Measurements from ENCODE around the gene ARG2. TPM values are rescaled to one million over a fixed set of nuclear protein-coding genes. Genes with fewer than 3 reads are reported as not detected.

The ARG2 gene
- total RNA-seq, 1 experiment from 2014 or later, result 35.2 TPM

GRCh38 chr14:67602995-67603545, 16.6 kb upstream of the ARG2 start:
- TF ChIP-seq CTCF (conservative IDR thresholded peaks at IDR 0.05), result no peak
- Mint-ChIP-seq H3K36me3 (ENCODE audit: insufficient read depth in 1 of 3, low read depth in 3 of 3) (no peaks in the 10 kb centered on the region), H3K4me1 (peaks cover 12 to 15% of the 10 kb centered on the region in 2 experiments), H3K27me3 (ENCODE audit: low read depth) (peaks cover 89% of the 10 kb centered on the region), H3K4me3 (no peak overlapping the region), H3K9me3 (no peaks in the 10 kb centered on the region; a peak in 2 of 5 replicates), H3K27ac (no peak overlapping the region)
- Histone ChIP-seq H3K56ac (ENCODE audit: insufficient read length, low read depth, low read length) (no peak overlapping the region), H3K79me2 (ENCODE audit: insufficient read depth, low read length) (no peaks in the 10 kb centered on the region), H3K9ac (ENCODE audit: extremely low read depth, insufficient read length, low read length) (no peak overlapping the region), H2BK12ac (ENCODE audit: insufficient read length, low read depth, low read length) (no peak overlapping the region), H3K27ac (ENCODE audit: insufficient read length, low read depth, low read length) (no peak overlapping the region), H3K4me2 (ENCODE audit: insufficient read depth, insufficient read length, low read length) (no peak overlapping the region), H3K27me3 (ENCODE audit: insufficient read depth, low read length) (peaks cover 24% of the 10 kb centered on the region; the same call in 1 of the 2 replicates), H3T11ph (ENCODE audit: low read length) (no peak overlapping the region), H4K91ac (ENCODE audit: insufficient read length, low read depth, low read length) (no peak overlapping the region), H3K18ac (ENCODE audit: insufficient read length, low read depth, low read length) (no peak overlapping the region), H2BK5ac (ENCODE audit: insufficient read length, low read length) (no peak overlapping the region), H4K20me1 (ENCODE audit: control insufficient read depth, insufficient read depth, insufficient read length) (no peaks in the 10 kb centered on the region), H3K79me1 (ENCODE audit: insufficient read depth, low read depth, low read length, poor library complexity, severe bottlenecking) (no peaks in the 10 kb centered on the region), H3K4me1 (ENCODE audit: insufficient read depth, low read length) (no peaks in the 10 kb centered on the region), H2BK20ac (ENCODE audit: low read depth, low read length, poor library complexity, severe bottlenecking) (no peak overlapping the region), H3K4ac (ENCODE audit: low read depth, low read length) (no peak overlapping the region), H3K9me3 (ENCODE audit: control insufficient read depth, low read depth, low read length) (no peaks in the 10 kb centered on the region), H3K14ac (ENCODE audit: insufficient read depth, low read length) (no peak overlapping the region), H2BK120ac (ENCODE audit: low read depth, low read length, poor library complexity, severe bottlenecking) (no peak overlapping the region), H3K23me2 (ENCODE audit: insufficient read length, low read depth, low read length, poor library complexity, severe bottlenecking) (peaks cover 9% of the 10 kb centered on the region), H4K5ac (ENCODE audit: insufficient read length, low read depth, low read length) (no peak overlapping the region), H4K8ac (replicated peaks; ENCODE audit: insufficient read length, low read depth, low read length) (no peak overlapping the region), H2BK15ac (ENCODE audit: low read depth, low read length) (no peak overlapping the region), H3K23ac (ENCODE audit: insufficient read length, low read depth, low read length) (no peak overlapping the region), H2AK5ac (ENCODE audit: insufficient read length, low read length) (no peak overlapping the region), H2AFZ (ENCODE audit: low read length) (no peak overlapping the region)
- DNase-seq, result no peak
- no CpG with 5 or more reads among the region's 5 CpGs for WGBS (ENCODE audit: extremely low coverage, insufficient read length, low lambda C conversion rate)
